Astrocyte (in vitro differentiated cells and primary cell): ENCODE measurements around the gene ANTXR2. TPM values are rescaled to one million over a fixed set of nuclear protein-coding genes. Genes with fewer than 3 reads are reported as not detected.

Experiments
- DNase-seq: peaks from one replicate; pipeline ENCODE4 v3.0.0-alpha.2; 2010; ENCODE audit warnings: low read depth
- FAIRE-seq: peaks from 2 replicates; lab custom pipeline; 2011; peaks lifted over from hg19 to GRCh38; lab: Jason Lieb, UNC
- H2AFZ ChIP-seq: 2 replicates; pipeline ENCODE4 v1.6.0; 2012; ENCODE audit warnings: low read depth, low read length, inconsistent platforms
- H3K27ac ChIP-seq: 2 replicates; pipeline ENCODE4 v1.5.1; 2011; ENCODE audit warnings: low read depth, low read length, inconsistent platforms
- H3K27me3 ChIP-seq: 2 replicates; pipeline ENCODE4 v1.6.0; 2011; ENCODE audit warnings: low read length, inconsistent platforms; ENCODE audit not compliant: insufficient read depth
- H3K36me3 ChIP-seq: 2 replicates; pipeline ENCODE4 v1.5.1; 2011; ENCODE audit warnings: low read length, inconsistent platforms; ENCODE audit not compliant: insufficient read depth
- H3K4me1 ChIP-seq: 2 replicates; pipeline ENCODE4 v1.5.1; 2011; ENCODE audit warnings: low read length, inconsistent platforms; ENCODE audit not compliant: insufficient read depth
- H3K4me2 ChIP-seq: 2 replicates; pipeline ENCODE4 v1.6.0; 2012; ENCODE audit warnings: low read length, inconsistent platforms
- H3K4me3 ChIP-seq: 2 replicates; pipeline ENCODE4 v1.5.1; 2011; ENCODE audit warnings: low read depth, mild to moderate bottlenecking, low read length, inconsistent platforms; ENCODE audit not compliant: insufficient read depth
- H3K79me2 ChIP-seq: 2 replicates; pipeline ENCODE4 v1.6.0; 2012; ENCODE audit warnings: mild to moderate bottlenecking, low read length, inconsistent platforms; ENCODE audit not compliant: insufficient read depth
- H3K9ac ChIP-seq: 2 replicates; pipeline ENCODE4 v1.6.0; 2012; ENCODE audit warnings: mild to moderate bottlenecking, low read length, inconsistent platforms
- H3K9me3 ChIP-seq: 2 replicates; pipeline ENCODE4 v1.5.1; 2012; ENCODE audit warnings: low read depth, mild to moderate bottlenecking, low read length, inconsistent platforms; ENCODE audit not compliant: insufficient read depth
- H4K20me1 ChIP-seq: 2 replicates; pipeline ENCODE4 v1.6.0; 2012; ENCODE audit warnings: low read length, inconsistent platforms; ENCODE audit not compliant: insufficient read depth
- H3K27ac Mint-ChIP-seq: one replicate; pipeline ENCODE4 v1.8.0; 2021; ENCODE audit warnings: mild to moderate bottlenecking, mixed read lengths; ENCODE audit not compliant: unreplicated experiment
- H3K27me3 Mint-ChIP-seq: one replicate; pipeline ENCODE4 v1.8.0; 2021; ENCODE audit warnings: low read depth, mixed read lengths; ENCODE audit not compliant: unreplicated experiment
- H3K36me3 Mint-ChIP-seq: one replicate; pipeline ENCODE4 v1.8.0; 2021; ENCODE audit warnings: low read depth, mixed read lengths; ENCODE audit not compliant: unreplicated experiment
- H3K4me1 Mint-ChIP-seq: one replicate; pipeline ENCODE4 v1.8.0; 2021; ENCODE audit warnings: low read depth, mixed read lengths; ENCODE audit not compliant: unreplicated experiment
- H3K4me3 Mint-ChIP-seq: one replicate; pipeline ENCODE4 v1.8.0; 2021; ENCODE audit warnings: mild to moderate bottlenecking, moderate library complexity, mixed read lengths; ENCODE audit not compliant: unreplicated experiment
- H3K9me3 Mint-ChIP-seq: one replicate; pipeline ENCODE4 v1.8.0; 2021; ENCODE audit warnings: mild to moderate bottlenecking, mixed read lengths; ENCODE audit not compliant: unreplicated experiment
- EZH2 ChIP-seq: IDR thresholded peaks from 2 replicates; pipeline ENCODE4 v1.6.1; 2012; ENCODE audit warnings: mild to moderate bottlenecking, low read length, inconsistent platforms; ENCODE audit not compliant: insufficient read depth
- total RNA-seq: library from RNA; stranded (reverse); gene quantifications from 2 replicates; pipeline ENCODE4 v1.2.1, GENCODE V29; 2021
- TF ChIP-seq, protein P1 (sequence below): IDR thresholded peaks from 2 replicates; pipeline ENCODE4 v1.5.1; 2011; ENCODE audit warnings: low read depth, mild to moderate bottlenecking, inconsistent platforms, low read length, moderate library complexity; ENCODE audit not compliant: insufficient read depth

The ANTXR2 gene
- total RNA-seq, 1 donor from 2014 or later = 34.7 TPM

DNA sequence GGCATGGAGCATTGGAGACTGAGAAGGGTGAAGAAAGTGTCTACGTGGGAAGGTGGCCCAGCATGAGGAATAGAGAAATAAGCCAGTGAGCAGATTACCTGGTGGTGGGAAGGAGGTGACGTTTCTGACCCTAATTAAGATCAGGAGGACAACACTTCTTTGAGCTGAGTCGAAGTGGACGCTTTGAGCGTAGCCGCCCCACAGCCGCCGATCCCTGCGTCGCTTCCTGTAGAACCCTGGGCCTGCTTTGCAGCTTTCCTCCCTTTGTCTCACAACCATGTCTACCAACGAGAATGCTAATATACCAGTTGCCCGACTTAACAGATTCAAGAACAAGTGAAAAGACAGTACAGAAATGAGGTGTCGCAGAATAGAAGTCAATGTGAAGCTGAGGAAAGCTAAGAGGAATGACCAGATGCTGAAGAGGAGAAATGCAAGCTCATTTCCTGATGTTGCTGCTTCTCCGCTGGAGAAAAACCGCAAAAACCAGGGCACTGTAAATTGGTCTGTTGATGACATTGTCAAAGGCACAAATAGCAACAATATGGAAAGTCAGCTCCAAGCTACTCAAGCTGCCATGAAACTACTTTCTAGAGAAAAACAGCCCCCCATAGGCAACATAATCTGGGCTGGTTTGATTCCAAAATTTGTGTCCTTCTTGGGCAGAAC, 6.4 kb upstream of the ANTXR2 start:
- H3K9me3 ChIP-seq = no peaks in the 10 kb centered on the region
- H2AFZ ChIP-seq = no peak overlapping the region
- H3K27ac ChIP-seq = no peak overlapping the region
- H3K27me3 ChIP-seq = no peaks in the 10 kb centered on the region
- no peaks in the 10 kb centered on the region for H3K79me2 ChIP-seq
- FAIRE-seq = no peak
- H3K36me3 Mint-ChIP-seq = no peaks in the 10 kb centered on the region
- no peak for DNase-seq
- peaks cover 12% of the 10 kb centered on the region for H3K27me3 Mint-ChIP-seq
- H3K4me1 Mint-ChIP-seq = no peaks in the 10 kb centered on the region
- peaks cover 9% of the 10 kb centered on the region for H3K4me1 ChIP-seq
- H3K4me3 ChIP-seq = no peak overlapping the region
- H3K9me3 Mint-ChIP-seq = peaks cover 7% of the 10 kb centered on the region
- H3K27ac Mint-ChIP-seq = no peak overlapping the region
- H3K9ac ChIP-seq = no peak overlapping the region
- H3K4me2 ChIP-seq = no peak overlapping the region
- no peak overlapping the region for H3K4me3 Mint-ChIP-seq
- TF ChIP-seq, protein P1, sequence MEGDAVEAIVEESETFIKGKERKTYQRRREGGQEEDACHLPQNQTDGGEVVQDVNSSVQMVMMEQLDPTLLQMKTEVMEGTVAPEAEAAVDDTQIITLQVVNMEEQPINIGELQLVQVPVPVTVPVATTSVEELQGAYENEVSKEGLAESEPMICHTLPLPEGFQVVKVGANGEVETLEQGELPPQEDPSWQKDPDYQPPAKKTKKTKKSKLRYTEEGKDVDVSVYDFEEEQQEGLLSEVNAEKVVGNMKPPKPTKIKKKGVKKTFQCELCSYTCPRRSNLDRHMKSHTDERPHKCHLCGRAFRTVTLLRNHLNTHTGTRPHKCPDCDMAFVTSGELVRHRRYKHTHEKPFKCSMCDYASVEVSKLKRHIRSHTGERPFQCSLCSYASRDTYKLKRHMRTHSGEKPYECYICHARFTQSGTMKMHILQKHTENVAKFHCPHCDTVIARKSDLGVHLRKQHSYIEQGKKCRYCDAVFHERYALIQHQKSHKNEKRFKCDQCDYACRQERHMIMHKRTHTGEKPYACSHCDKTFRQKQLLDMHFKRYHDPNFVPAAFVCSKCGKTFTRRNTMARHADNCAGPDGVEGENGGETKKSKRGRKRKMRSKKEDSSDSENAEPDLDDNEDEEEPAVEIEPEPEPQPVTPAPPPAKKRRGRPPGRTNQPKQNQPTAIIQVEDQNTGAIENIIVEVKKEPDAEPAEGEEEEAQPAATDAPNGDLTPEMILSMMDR = no peak
- TF ChIP-seq EZH2 = no peak
- no peaks in the 10 kb centered on the region for H3K36me3 ChIP-seq
- H4K20me1 ChIP-seq = no peaks in the 10 kb centered on the region

DNA sequence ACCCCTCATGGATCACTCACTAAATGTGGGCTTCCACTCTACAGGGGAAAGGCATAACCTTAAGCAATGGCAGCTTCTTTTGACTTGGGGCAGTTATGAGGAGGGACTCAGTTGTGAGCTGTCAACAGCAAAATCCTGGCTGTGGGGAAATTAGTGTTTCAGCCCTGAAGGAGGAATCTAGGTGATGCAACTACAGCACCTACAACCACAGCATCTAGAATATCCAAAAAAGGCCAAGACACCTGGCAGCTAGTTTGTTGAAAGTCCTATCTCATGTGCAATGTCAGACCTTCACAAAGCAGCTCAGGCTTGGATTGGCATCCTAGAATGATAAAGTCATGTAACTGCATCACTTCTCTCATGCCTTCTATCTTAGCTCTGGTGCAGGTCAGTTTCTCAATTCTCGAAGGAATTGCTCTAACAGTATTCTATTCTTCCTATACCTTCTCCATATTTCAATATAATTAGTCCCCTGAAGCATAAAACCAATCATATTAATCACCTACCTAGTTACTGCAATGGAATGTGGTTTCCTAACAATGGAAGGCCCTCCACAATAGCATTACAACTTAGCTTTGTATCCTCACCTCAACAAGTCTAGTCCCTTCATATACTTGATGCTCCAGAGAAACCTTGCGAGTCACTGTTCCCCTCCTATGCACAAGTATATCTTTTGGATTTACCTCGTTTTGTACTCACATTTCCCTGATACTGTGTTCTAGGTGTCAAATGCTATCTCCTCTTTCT, 5.5 kb upstream of the ANTXR2 start:
- Mint-ChIP-seq H3K36me3 (no peaks in the 10 kb centered on the region), H3K4me1 (no peaks in the 10 kb centered on the region), H3K9me3 (peaks cover 7% of the 10 kb centered on the region), H3K27me3 (peaks cover 12% of the 10 kb centered on the region), H3K27ac (no peak overlapping the region), H3K4me3 (no peak overlapping the region)
- Histone ChIP-seq H3K4me1 (peaks cover 16% of the 10 kb centered on the region), H3K27me3 (no peaks in the 10 kb centered on the region), H3K36me3 (no peaks in the 10 kb centered on the region), H3K79me2 (no peaks in the 10 kb centered on the region), H3K4me2 (peak overlapping the region; percentile 21), H4K20me1 (no peaks in the 10 kb centered on the region), H3K9me3 (no peaks in the 10 kb centered on the region), H3K4me3 (no peak overlapping the region), H2AFZ (no peak overlapping the region), H3K9ac (no peak overlapping the region), H3K27ac (no peak overlapping the region)
- DNase-seq (no peak), FAIRE-seq (no peak)
- TF ChIP-seq EZH2 = no peak
- TF ChIP-seq, protein P1 = no peak

DNA sequence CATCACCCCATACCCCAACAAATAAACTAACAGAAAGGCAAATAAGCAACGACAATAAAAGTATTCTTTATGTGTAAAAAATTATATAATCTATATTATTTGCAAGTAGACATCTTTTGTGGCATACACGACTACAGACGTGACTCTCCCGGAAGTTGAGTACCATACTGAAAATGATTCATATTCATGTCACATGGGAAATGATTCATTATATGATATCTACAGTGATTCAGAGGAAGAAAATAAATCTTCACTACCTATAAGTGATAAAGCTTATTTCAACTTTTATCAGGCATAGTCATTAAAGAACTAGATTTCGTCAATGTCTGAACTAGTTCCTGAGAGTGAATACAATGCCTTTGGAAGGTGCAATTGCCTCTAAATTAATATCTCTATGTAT, 4.6 kb upstream of the ANTXR2 start:
- no peak overlapping the region for H3K4me3 Mint-ChIP-seq
- peaks cover 19% of the 10 kb centered on the region for H3K4me1 ChIP-seq
- peak; percentile 57 for DNase-seq
- H3K9me3 ChIP-seq = no peaks in the 10 kb centered on the region
- H3K27ac Mint-ChIP-seq = no peak overlapping the region
- H3K27me3 Mint-ChIP-seq = peaks cover 12% of the 10 kb centered on the region
- H3K4me2 ChIP-seq = peak overlapping the region; percentile 21
- no peak for TF ChIP-seq EZH2
- TF ChIP-seq, protein P1 = no peak
- no peak for FAIRE-seq
- H3K27ac ChIP-seq = no peak overlapping the region
- H4K20me1 ChIP-seq = no peaks in the 10 kb centered on the region
- no peak overlapping the region for H3K4me3 ChIP-seq
- no peaks in the 10 kb centered on the region for H3K36me3 ChIP-seq
- H3K9ac ChIP-seq = no peak overlapping the region
- H3K9me3 Mint-ChIP-seq = peaks cover 7% of the 10 kb centered on the region
- H3K4me1 Mint-ChIP-seq = no peaks in the 10 kb centered on the region
- peaks cover 4% of the 10 kb centered on the region for H3K79me2 ChIP-seq
- no peaks in the 10 kb centered on the region for H3K27me3 ChIP-seq
- no peak overlapping the region for H2AFZ ChIP-seq
- H3K36me3 Mint-ChIP-seq = no peaks in the 10 kb centered on the region
